Measurements from ENCODE around the gene KRT7. TPM values are rescaled to one million over a fixed set of nuclear protein-coding genes. Genes with fewer than 3 reads are reported as not detected.

The KRT7 gene
- total RNA-seq, 1 donor from 2014 or later = not detected

DNA sequence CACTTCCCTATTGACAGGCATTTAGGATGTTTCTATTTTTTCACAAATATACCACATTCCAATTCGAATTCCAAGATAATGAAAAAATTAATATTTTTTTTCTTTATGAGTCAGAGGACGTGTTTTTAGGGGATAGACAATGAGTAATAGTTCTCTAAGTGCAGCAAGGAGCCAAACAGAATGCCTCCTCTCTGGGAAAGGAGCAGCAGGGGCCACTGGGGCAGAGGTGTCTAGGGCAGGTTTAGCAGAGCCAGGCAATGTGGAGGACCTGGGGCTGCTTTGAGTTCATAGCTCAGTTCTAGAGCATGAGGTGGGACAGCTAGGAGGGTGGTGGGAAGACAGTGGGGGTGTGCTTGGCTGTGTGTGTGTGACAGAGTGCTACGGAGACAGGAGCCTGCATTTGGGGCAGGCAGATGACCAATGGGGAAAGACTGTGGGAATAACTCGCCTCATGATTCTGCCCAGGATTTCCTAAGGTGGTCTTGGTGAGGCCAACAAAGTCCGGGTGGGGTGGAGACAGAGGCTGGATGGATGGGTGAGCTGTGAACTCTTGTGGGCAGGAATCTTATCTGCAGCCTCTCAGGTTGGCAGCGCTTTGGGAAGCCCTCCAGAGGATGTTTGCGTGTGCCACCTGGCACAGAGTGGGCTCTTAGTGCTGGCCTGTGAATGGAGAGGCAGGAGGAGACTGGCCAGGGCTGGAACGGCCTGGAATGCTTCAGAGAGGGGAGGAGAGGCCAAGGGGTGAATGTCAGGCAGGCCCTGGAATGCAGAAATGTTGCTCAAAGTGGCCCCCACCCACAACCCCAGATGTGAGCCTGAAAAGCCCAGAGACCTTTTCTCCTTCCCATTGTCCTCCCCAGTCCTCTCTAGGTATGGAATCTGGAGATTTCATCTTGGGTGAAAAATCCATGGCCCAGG lies 2.4 kb upstream of the KRT7 start:
- peaks cover 85% of the 10 kb centered on the region for H3K27me3 Mint-ChIP-seq (ENCODE audit: low read depth)
- H3K9me3 Mint-ChIP-seq = no peaks in the 10 kb centered on the region
- H3K4me3 Mint-ChIP-seq = no peak overlapping the region
- DNase-seq (ENCODE audit: low read depth, low spot score) = no peak
- no peaks in the 10 kb centered on the region for H3K36me3 Mint-ChIP-seq (ENCODE audit: low read depth)
- peaks cover 20% of the 10 kb centered on the region for H3K4me1 Mint-ChIP-seq
- TF ChIP-seq, protein P1, sequence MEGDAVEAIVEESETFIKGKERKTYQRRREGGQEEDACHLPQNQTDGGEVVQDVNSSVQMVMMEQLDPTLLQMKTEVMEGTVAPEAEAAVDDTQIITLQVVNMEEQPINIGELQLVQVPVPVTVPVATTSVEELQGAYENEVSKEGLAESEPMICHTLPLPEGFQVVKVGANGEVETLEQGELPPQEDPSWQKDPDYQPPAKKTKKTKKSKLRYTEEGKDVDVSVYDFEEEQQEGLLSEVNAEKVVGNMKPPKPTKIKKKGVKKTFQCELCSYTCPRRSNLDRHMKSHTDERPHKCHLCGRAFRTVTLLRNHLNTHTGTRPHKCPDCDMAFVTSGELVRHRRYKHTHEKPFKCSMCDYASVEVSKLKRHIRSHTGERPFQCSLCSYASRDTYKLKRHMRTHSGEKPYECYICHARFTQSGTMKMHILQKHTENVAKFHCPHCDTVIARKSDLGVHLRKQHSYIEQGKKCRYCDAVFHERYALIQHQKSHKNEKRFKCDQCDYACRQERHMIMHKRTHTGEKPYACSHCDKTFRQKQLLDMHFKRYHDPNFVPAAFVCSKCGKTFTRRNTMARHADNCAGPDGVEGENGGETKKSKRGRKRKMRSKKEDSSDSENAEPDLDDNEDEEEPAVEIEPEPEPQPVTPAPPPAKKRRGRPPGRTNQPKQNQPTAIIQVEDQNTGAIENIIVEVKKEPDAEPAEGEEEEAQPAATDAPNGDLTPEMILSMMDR (conservative IDR thresholded peaks at IDR 0.05) = no peak
- no peak overlapping the region for H3K27ac Mint-ChIP-seq (ENCODE audit: unreplicated experiment)

DNA sequence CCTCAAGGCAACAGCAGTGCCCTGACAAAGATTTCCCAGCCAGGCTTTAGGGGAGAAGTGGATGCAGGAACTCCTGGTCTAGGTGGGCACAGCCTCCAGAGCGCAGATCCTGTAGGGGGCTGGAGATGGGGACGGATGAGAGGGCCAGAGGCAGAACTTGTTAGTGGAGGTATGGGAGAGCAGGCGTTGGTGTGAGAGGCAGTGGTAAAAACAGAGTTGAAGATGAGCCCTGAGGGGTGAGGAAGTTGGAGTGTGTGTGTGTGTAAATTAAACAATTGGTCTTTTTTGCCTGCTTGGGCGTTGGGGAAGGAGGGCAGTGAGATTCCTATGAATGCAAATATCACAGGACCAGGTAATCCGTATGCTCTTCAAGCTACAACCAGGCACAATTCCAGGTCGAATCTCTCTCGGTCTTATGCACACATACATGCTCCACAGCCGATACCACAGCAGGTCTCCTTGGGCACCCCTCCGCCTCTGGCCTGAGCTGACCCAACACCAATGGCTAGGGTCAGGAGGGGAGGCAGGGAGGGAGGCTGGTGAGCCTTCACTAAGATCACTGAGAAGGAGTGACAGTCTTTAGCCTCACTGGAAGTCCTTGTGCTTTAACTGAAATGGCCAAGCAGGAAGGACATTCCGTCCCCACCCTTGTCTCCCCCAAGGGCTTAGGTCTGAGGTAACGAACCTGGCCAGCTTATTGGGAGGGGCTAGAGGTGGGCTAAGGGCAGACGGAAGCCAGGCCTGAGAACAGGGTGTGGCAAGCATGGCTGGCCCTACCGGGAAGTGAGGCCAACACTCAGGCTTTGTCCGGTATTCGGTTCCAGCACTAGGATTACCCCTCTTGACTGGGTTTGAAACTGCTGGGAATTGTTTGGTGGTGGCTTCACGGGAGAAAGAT lies 1.5 kb upstream of the KRT7 start:
- Mint-ChIP-seq H3K27me3 (ENCODE audit: low read depth) (peaks cover 81% of the 10 kb centered on the region), H3K27ac (ENCODE audit: unreplicated experiment) (no peak overlapping the region), H3K36me3 (ENCODE audit: low read depth) (no peaks in the 10 kb centered on the region), H3K4me3 (no peak overlapping the region), H3K4me1 (peaks cover 20% of the 10 kb centered on the region), H3K9me3 (no peaks in the 10 kb centered on the region)
- TF ChIP-seq, protein P1 (conservative IDR thresholded peaks at IDR 0.05) = no peak
- no peak for DNase-seq (ENCODE audit: low read depth, low spot score)

DNA sequence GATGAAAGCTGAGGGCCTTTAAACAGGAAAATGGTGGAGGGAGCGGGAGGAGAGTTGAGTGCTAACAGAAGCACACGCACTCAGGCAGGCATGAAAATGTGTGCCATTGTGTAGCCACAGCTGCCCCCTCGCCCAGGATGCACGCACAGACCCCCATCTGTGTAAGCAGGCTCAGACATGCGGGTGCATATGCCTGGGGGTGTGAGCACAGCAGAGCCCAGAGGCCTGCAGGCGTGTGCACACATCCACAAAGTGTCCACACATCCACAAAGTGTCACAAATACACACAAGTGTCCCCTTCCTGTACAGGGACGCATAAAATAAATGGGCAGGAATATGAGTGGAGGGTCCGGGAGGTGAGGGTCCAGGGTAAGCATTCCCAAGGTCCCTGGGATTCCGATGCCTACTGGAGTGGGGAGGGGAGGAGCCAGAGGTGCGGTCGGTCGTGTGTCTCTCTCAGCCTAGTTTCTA lies 805 bp upstream of the KRT7 start:
- Mint-ChIP-seq H3K36me3 (ENCODE audit: low read depth) (no peaks in the 10 kb centered on the region), H3K27me3 (ENCODE audit: low read depth) (peaks cover 79% of the 10 kb centered on the region), H3K4me3 (no peak overlapping the region), H3K4me1 (peaks cover 20% of the 10 kb centered on the region), H3K27ac (ENCODE audit: unreplicated experiment) (no peak overlapping the region), H3K9me3 (no peaks in the 10 kb centered on the region)
- no peak for DNase-seq (ENCODE audit: low read depth, low spot score)
- TF ChIP-seq, protein P1 (conservative IDR thresholded peaks at IDR 0.05) = no peak

DNA sequence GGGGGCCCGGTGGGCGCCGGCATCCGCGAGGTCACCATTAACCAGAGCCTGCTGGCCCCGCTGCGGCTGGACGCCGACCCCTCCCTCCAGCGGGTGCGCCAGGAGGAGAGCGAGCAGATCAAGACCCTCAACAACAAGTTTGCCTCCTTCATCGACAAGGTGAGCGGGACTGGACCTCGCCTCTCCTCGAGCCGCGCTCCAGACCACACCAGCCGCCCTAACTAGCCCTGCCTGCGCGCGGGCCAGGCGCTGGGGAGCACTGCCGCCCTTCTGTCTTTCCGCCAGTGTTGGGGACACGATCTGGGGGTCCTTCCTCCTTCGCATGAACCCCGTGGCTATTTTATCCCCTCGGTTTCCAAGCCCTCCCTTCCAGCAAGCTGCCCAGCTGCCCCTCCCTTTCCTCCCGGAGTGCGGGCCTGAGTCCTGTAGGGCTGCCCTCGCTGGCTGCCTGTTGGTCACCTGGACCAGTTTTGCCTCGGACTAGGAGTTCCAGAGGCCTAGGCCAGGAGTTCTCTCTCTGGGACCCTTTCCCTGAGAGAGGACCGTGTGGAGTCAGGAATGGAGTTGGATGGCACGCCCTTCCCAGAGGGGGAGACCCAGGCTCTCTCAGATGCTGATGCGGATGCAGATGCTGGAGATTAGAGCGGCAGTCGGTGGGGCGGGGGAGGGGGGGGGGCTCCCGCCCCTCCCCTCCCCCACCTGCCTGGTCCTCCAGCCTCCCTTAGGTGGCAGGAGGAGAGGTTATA lies 592 bp downstream of the KRT7 start:
- Mint-ChIP-seq H3K4me1 (peaks cover 20% of the 10 kb centered on the region), H3K27ac (ENCODE audit: unreplicated experiment) (no peak overlapping the region), H3K27me3 (ENCODE audit: low read depth) (peaks cover 74% of the 10 kb centered on the region), H3K36me3 (ENCODE audit: low read depth) (no peaks in the 10 kb centered on the region), H3K4me3 (no peak overlapping the region), H3K9me3 (no peaks in the 10 kb centered on the region)
- TF ChIP-seq, protein P1 (conservative IDR thresholded peaks at IDR 0.05) = no peak
- no peak for DNase-seq (ENCODE audit: low read depth, low spot score)

All from neural crest cell (in vitro differentiated cells).